GM10248 (cell line): ENCODE data around the gene KATNAL1.
"Not testable (repeated sequence)": the region's sequence is repeated elsewhere in the genome, so short reads cannot be mapped to it uniquely, and the experiment has no call there.

Experiments
- CTCF ChIA-PET: fragments of 300-600 bp; sonication (Branson Sonifier 250); formaldehyde crosslinking; extraction: SDS; loops from one replicate; lab custom pipeline; 2021; ENCODE audit warnings: antibody characterized with exemption; lab: Yijun Ruan, JAX
- POLR2A ChIA-PET: fragments of 350-650 bp; sonication (Branson Sonifier 250); formaldehyde crosslinking; extraction: SDS; loops from one replicate; lab custom pipeline; 2020; ENCODE audit warnings: antibody characterized with exemption; lab: Yijun Ruan, JAX
- DNase-seq: peaks from one replicate; pipeline ENCODE4 v3.0.0; 2012; ENCODE audit errors: extremely low spot score
- CTCF ChIP-seq: IDR thresholded peaks from 2 replicates; pipeline ENCODE4 v1.5.1; 2012; ENCODE audit warnings: mild to moderate bottlenecking, low read depth; ENCODE audit errors: extremely low read depth, missing control alignments, control extremely low read depth

The KATNAL1 gene

GRCh38 chr13:30292325-30292724 lies 15.0 kb downstream of the KATNAL1 start:
- ChIA-PET POLR2A (no interaction called here), CTCF (interaction anchor here (1.1 kb wide), 1 partner anchor 12 kb away, joined by 3 read pairs; no protein-coding TSS in a partner anchor)
- DNase-seq = no peak
- TF ChIP-seq CTCF = no peak

DNA sequence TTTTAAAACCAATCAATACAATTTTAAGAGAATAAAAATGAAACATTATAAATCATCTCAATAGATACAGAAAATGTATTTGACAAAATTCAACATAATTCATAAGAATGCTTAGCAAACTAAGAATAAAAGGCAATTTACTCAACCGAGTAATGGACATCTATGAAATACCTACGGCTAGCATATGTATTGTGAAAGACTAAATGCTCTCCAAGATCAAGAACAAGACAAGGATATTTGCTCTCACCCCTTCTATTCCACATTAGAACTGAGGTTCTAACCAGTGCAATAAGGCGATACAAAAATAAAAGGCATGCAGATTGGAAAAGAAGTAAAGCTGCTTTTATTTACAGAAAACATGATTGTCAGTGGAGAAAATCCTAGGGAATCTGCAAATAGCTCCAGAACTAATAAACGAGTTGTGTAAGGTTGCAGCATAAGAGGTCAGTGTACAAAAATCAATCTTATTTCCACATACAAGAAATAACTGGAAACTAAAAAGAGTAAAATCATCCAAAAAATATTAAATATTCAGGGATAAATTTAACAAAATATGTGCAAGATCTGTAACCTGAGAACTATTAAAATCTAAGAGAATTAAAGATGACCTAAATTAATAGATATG lies 16.4 kb downstream of the KATNAL1 start:
- POLR2A ChIA-PET = no interaction called here
- no peak for DNase-seq
- no peak for TF ChIP-seq CTCF
- CTCF ChIA-PET = interaction anchor here (1.5 kb wide), 1 partner anchor 16 kb away, joined by 3 read pairs; no protein-coding TSS in a partner anchor

- ChIA-PET POLR2A (no interaction called here), CTCF (interaction anchor here (1.4 kb wide), 1 partner anchor 14 kb away, joined by 3 read pairs; no protein-coding TSS in a partner anchor)
- no peak for DNase-seq
- no peak for TF ChIP-seq CTCF
Observed at GRCh38 chr13:30289533-30289932, 17.8 kb downstream of the KATNAL1 start.

DNA sequence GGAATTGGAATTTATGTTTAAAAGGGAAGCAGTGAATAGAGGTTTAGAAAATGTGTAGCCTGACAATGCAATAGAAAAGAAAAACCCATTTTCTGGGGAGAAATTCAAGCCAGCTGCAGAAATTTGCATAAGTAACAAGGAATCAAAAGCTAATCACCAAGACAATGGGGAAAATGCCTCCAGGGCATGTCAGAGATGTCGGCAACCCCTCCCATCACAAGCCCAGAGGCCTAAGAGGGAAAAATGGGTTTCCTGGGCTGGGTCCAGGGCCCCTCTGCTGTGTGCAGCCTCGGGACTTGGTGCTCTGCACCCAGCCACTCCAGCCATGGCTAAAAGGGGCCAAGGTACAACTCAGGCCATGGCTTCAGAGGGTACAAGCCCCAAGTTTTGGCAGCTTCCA lies 21.3 kb downstream of the KATNAL1 start:
- DNase-seq, CTCF ChIA-PET, POLR2A ChIA-PET: not testable (repeated sequence)

DNA sequence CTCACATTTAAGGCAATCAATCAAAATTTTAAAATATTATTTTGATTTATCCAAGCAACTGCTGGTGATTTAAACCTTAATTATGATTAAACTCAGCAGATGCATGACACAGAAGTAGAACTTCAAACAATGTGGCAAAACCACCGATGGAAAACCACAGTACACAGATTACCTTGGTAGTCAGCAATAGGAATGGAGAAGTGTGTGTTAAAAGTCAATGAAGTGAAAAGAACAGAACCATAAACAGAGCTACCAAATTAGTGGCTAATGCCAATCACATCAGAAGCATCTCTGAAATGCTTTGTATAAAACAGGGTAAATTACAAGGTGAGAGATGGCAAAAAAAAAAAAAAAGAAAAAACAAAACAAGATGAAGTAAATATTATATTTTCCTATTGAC lies 31.2 kb downstream of the KATNAL1 start:
- CTCF ChIA-PET = interaction anchor here (1.1 to 1.5 kb wide), 3 partner anchors 13 to 39 kb away, joined by 3 to 4 read pairs (median 3); partner anchors contain the start of gene KATNAL1
- POLR2A ChIA-PET = interaction anchor here (0.6 kb wide), 1 partner anchor 11 kb away, joined by 10 read pairs; no protein-coding TSS in a partner anchor

GRCh38 chr13:30274083-30274482 lies 33.3 kb downstream of the KATNAL1 start:
- POLR2A ChIA-PET = no interaction called here
- TF ChIP-seq CTCF = no peak
- CTCF ChIA-PET = no interaction called here
- no peak for DNase-seq

More for the DNA sequence above, 31.2 kb downstream of the KATNAL1 start:
- DNase-seq = peak; percentile 22
- no peak for TF ChIP-seq CTCF

GRCh38 chr13:30270035-30270434 lies 37.3 kb downstream of the KATNAL1 start:
- DNase-seq, CTCF ChIA-PET, POLR2A ChIA-PET: not testable (repeated sequence)
